Fibroblast of peridontal ligament (primary cell): ENCODE data around the gene RBM25.

ENCODE experiments used
- DNase-seq: peaks from one replicate; pipeline ENCODE4 v3.0.0-alpha.2; 2010; ENCODE audit errors: extremely low read depth

The RBM25 gene

GRCh38 chr14:73102806-73103497, 44.6 kb downstream of the RBM25 start:
- no peak for DNase-seq

GRCh38 chr14:73105050-73105449, 46.7 kb downstream of the RBM25 start:
- no peak for DNase-seq

- no peak for DNase-seq
These were observed 47.4 kb downstream of the RBM25 start for GRCh38 chr14:73105727-73106126.

GRCh38 chr14:73116079-73116665, 57.8 kb downstream of the RBM25 start:
- DNase-seq = no peak

GRCh38 chr14:73124180-73124894, 66.0 kb downstream of the RBM25 start:
- no peak for DNase-seq

- no peak for DNase-seq
These were observed 66.8 kb downstream of the RBM25 start for GRCh38 chr14:73125169-73125588.

GRCh38 chr14:73125746-73126145, 67.4 kb downstream of the RBM25 start:
- DNase-seq = no peak

- no peak for DNase-seq
These were observed 75.5 kb downstream of the RBM25 start for GRCh38 chr14:73133795-73134194.

GRCh38 chr14:73136085-73136386, 77.7 kb downstream of the RBM25 start:
- no peak for DNase-seq

GRCh38 chr14:73136387-73137225, 78.3 kb downstream of the RBM25 start, which contains the start of gene PSEN1:
TSS of gene PSEN1 (plus strand) at chr14:73136507. CDS start at chr14:73148020, 11,513 bp downstream.
- peak; percentile 86 for DNase-seq

- no peak for DNase-seq
These were observed 82.5 kb downstream of the RBM25 start for GRCh38 chr14:73140811-73141323.

GRCh38 chr14:73142216-73142615, 83.9 kb downstream of the RBM25 start:
- DNase-seq = peak; percentile 33

GRCh38 chr14:73143003-73143402, 84.7 kb downstream of the RBM25 start:
- DNase-seq = no peak

GRCh38 chr14:73143617-73144016, 85.3 kb downstream of the RBM25 start:
- DNase-seq = no peak

GRCh38 chr14:73145371-73145770, 87.0 kb downstream of the RBM25 start:
- DNase-seq = no peak

- DNase-seq = no peak
These were observed 87.8 kb downstream of the RBM25 start for GRCh38 chr14:73146111-73146510.

GRCh38 chr14:73149753-73150152, 91.4 kb downstream of the RBM25 start:
- no peak for DNase-seq

GRCh38 chr14:73153272-73153671, 94.9 kb downstream of the RBM25 start:
- peak; percentile 89 for DNase-seq

GRCh38 chr14:73162251-73162650, 103.9 kb downstream of the RBM25 start:
- no peak for DNase-seq

- DNase-seq = no peak
These were observed 108.1 kb downstream of the RBM25 start for GRCh38 chr14:73166399-73166798.

- DNase-seq = no peak
These were observed 109.4 kb downstream of the RBM25 start for GRCh38 chr14:73167727-73168126.

- no peak for DNase-seq
These were observed 109.9 kb downstream of the RBM25 start for GRCh38 chr14:73168274-73168673.
